ENCODE results near the gene PHF24.

GRCh38 chr9:34995670-34996060 is 37.6 kb downstream of the PHF24 start:
- TF ChIP-seq POLR2A (IDR thresholded peaks at IDR 0.05) (no peak), CTCF (IDR thresholded peaks at IDR 0.05) (no peak)

Data from lower leg skin (tissue), 3 donors.